ENCODE results near the gene RPS15.
"Not testable (repeated sequence)": the region's sequence is repeated elsewhere in the genome, so short reads cannot be mapped to it uniquely, and the experiment has no call there.

RPS15 gene

DNA sequence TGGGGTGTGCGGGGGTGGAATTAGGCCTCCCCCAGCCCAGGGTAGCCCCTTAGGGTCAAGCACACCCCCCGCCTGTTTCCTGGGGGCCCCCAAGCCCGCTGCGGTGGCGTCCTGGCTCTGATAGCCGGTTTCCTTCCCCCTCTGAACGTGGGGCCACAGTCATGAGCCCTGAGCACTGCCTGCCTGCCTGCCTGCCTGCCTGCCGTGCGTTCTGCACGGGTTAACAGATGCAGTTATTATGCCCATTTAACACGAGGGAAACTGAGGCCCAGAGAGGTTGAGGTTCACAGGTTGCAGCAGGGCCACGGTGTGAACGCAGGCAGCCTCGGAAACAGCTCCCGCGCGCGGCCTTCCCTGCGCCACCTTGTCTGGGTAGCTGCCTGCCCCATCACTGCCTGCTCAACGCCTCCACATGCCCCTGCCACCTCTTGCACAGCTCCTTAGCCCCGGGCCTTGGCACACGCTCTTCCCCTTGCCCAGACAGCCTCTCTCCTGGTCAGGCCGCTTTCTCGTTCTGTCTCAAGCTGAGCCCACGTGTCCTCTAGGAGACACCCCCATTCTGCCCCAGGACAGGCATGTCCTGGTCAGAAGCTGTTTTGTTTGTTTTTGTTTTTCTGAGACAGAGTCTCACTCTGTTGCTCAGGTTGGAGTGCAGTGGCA is 35.7 kb upstream of the RPS15 start:
- DNase-seq, result no peak

DNA sequence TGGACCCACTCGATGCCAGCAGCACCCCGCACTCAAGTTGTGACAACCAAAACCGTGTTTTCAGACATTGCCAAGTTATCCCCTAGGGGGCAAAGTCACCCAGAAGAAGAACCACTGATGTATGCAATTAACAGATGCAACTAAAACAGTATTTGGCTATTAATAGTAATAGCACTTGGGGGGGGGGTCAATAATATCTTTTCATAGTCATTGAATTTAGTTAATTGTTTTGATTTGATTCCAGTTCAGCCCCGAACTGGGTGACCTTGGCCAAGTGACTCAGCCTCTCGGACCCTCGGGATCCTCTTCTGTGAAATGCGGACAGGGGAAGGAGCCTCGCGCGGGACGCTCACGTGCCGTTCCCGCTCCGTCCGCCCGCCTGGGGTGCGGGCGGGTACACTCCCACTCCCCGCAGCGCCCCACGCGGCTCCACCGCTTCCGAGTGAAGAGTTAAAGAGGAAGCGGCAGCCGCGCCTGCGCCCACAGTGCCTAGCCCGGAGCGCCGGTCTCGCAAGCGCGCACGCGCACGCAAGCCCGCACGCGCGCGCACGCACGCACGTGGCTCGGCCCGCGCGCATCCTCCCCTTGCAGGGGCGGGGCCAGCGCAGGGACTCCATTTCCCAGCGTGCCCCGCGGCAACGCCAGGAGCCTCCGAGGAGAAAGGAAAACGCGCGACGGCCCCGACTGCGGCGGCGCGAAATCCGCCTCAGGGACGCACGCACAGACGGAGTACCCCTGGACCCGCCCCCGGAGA is 31.2 kb upstream of the RPS15 start:
- peak; percentile 99 for DNase-seq

DNA sequence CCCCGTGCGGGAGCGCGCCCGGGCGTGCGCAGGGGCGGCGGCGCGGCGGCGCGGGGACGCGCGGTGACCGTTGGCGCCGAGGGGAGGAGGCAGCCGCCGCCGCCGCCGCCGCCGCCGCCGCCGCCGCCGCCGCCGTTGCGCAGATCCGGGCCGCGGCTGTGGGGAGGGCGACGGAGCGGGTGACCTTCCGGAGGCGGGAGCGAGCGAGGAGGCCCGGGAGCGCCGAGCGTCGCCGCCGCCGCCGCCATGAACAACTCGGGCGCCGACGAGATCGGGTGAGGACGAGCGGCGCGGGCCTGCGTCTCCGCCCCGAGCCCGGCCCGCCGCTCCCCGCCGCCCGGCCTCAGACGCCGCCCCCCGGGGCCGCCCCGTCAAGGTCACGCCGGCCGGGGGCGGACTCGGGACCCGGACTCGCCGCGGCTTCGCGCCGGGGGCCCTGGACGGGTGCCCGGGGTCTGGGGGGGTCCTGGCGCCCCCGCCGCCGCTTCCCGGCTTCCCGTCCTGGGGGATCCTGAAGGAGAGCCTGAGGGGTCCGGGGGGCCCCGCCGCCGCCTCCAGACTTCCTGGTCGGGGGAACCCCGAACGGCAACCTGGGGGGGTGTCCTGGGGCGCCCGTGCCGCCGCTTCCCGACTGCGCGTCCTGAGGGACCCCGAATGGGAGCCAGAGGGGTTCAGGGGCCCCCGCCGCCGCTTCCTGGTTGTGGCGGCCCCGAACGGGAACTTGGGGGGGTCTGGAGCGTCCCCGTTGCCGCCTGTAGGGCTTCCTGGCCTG is 30.5 kb upstream of the RPS15 start, which contains the start of gene DAZAP1:
Gene DAZAP1 (plus strand): TSS at position 59 of the 772 bp plus-strand sequence. CDS start 188 bp downstream, at position 247.
- peak; percentile 37 for DNase-seq

DNA sequence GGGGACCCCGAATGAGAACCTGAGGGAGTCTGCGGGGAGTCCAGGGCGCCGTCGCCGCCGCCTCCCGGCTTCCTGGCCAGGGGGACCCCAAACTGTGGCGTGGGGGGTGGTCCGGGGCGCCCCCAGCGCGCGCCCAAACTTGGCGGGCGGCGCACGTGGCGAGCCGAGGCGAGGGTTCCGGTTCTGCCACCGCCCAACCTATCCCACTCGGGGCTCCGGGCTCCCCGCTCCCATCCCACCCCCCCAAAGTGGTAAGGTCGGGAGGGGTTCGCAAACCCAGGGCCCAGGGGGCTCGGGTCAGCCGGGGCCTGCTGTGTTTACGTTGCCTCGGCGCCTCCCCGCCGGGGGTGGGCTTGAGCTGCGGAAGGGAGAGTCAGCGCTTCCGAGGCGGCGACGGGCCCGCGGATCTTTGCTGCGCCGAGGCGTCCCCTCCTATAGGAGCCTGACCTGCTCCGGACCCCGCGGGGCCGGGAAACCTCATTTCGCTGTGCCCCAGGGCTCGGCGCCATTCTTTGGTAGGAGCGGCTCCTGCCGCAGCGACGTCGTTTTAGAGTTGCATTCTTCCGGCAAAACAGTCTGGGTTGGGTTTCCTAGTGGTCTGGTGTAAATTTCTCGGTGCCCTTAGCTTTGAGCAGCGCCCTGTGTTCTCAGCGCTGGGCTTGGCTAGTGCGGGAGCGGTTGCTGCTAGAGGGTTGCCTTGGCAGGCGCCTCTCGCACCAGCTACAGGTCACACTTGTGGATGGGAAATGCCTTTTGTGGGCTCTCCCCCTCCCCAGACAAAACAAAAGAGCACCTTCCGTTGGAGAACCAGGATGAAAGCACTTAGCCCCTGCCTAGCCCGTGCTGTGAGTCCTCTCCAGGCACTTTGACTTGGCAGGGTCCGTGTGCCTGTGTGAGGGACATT is 29.6 kb upstream of the RPS15 start:
- peak; percentile 53 for DNase-seq

DNA sequence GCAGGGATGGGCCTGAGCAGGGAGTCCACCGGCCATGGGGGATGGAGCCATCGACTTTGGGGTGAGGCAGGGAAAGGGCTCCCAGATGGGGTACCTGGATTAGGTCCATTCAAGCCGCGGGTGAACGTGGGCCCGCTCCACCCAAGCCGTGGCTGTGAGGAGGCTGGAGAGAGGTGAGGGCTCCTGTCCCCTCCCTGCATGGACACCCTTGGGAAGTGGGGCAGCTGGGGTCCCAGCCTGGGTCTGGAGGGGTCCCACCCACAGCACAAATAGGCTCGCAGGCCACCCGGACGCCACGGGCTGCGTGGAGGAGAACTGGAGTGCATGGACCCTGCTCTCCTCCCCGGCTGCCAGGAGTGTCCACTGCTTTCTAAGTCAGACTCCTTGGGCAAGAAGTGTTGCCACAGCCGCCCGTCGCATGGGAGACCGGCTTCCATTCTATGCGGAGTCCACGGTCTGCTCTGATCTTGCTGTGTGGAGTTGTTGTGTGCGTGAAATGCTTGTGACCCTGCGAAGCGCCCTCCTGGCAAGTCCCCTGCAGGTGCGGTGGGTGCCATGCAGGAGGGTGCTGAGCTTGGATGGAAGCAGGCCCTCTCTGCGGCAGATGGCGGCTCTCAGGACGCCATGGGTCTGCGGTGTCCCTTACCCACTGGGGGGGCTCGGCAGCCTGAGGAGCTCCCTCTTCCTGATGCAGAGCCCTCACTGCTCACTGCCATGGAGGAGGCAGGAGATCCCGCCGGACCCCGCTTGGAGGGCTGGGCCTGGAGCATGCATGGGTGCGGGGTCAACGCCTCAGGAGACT is 28.8 kb upstream of the RPS15 start:
- no peak for DNase-seq

DNA sequence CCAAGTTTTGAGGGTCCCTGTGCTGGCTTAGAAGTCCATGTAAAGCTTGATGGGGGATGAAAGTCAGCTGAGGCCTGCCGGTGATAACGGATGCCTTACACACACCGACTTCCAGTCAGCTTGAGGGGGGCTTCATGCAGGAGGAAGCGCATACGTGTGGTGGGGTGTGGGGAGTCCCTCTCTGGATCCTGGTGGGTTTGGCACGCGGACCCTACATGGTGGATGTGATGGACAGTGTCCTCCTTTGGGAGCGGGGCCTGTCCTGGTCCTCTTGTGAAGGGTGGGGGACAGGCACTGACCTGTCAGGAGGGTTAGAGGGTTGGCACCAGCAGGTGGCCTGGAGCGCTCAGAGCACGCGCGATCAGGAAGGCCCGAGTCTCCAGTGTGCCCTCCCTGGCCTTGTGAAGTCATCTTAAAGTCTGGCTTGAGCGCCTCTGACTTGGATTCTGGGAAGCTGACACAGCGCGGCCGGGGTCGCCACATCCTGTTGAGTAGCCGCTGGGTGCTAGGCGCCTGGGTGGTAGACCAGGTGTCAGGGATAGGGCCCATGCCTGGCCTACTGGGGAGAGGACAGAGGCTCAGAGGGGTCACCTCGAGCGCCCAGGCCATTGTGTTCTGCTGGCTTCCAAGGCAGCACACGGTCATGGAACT is 27.9 kb upstream of the RPS15 start:
- peak; percentile 64 for DNase-seq

DNA sequence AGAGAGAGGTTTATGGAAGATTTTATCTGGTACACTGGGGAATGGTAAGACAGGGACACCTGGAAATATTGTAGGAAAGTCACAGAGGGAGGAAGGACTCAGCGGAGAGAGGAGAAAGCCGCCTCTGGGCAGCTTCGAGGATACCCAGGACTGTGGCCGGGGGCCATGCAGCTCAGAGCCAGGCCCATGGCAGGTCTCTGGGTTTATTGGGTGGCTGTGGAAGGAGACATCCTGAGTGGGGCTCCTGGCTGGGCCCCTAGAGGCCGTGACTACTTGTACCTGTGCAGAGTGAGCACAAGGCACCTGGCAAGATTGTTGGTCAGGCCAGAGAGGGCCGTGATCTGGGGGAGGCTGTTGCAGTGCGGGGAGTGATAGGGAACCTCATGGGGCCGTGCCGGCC is 27.4 kb upstream of the RPS15 start:
- no peak for DNase-seq

DNA sequence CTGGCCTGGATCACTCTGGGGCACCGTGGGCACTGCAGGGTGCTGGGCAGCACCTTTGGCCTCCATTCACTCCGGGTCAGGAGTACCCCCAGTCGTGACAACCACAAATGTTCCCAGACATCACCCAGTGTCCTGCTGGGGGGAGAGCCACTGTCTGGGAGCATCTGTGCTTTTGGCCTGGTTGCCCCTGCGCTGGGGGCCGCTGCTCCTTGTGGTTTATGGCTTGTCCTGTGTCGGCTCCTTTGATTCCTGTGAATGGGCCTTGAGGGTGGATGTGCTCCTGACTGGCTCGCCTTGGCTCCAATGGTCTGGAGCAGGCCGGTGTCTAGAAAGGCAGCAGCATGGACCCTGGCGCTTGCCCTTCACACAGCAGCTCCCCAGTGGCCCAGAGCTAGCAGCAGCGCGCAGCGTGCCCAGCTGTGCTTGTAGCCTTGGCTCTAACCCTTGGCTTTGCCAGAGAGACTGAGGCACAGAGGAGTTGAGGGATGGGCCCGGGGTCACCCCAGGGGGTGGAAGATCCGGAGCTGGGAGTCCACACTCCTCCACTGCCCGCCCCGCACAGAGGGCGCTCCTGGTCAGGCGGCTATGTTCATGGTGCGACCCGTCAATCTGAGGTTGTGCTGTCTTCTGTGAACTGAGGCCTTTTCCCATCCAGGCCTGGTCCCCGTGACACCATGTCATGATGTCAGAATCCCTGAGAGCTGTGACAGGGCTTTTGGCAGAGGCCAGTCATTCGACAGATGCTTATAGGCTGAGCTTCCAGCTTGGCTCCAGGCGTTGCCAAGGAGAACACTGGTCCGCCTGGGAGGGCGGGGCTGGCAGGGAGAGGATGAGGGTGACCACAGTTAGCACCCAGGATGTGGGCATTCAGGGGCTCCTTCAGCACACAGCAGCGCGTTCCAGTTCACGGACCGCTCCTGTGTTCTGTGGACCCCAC is 26.7 kb upstream of the RPS15 start:
- DNase-seq, result peak; percentile 33

DNA sequence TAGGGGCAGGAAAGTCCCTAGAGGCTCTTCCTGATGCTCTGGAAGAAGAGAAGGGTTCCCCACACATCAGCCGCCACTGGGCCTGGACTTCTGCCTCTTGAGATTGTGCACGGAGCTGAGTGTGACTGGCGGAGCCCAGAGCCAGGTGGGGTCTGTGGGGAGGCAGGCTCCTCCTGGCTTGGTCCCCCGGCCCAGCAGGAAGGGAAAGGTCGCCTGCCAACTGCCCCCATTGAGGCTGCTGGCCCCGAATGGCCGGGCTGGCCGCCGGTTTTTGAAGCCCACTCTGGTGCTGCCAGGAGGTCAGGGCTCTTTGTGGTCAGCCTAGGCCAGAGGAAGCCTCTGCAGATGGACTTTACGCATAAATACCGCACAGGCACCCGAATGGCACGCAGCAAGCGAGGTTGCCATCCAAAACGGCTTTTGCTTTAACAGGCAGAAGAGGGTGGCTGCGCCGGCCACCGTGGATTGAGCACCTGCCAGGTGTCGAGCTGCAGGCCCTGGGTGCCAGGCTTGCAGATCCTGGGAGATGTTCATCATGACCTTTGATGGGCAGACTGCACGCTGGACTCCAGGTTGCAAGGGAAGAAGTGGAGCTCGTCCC is 25.8 kb upstream of the RPS15 start:
- no peak for DNase-seq

DNA sequence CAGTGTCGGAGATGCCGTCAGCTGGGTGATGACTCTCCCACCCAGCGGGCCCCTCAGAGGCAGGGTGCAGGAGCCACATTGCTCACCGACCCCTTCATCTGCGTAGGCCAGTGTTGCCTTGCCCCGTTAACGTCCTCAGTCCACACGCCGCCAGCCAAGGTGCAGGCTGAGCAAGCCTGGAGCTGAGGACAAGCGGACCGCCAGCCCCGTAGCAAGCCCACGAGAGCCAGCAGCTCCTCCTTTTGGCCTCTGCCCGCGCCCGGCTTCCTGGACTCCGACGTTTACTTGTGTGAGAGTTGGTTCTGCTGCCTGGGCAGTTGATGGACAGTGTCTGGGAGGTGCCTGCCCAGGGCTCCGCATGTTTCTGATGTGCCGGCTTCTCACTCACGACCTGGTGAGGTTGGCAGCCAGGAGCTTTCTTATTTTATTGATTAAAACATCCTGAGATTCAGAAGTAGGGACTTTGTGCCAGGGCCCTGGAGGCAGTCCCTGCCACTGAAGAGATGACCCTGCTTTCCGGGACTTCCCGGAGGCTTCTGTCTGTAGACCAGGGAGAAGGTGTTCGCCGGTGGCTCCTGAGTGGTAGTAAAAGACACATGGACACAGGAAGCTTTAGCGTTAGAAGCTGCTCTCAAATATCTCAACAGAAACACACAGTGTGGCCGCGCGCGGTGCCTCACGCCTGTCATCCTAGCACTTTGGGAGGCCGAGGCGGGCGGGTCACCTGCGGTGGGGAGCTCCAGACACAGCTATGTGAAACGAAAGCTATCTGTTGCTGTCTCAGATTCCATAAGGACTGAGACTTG is 25.0 kb upstream of the RPS15 start:
- no peak for DNase-seq

DNA sequence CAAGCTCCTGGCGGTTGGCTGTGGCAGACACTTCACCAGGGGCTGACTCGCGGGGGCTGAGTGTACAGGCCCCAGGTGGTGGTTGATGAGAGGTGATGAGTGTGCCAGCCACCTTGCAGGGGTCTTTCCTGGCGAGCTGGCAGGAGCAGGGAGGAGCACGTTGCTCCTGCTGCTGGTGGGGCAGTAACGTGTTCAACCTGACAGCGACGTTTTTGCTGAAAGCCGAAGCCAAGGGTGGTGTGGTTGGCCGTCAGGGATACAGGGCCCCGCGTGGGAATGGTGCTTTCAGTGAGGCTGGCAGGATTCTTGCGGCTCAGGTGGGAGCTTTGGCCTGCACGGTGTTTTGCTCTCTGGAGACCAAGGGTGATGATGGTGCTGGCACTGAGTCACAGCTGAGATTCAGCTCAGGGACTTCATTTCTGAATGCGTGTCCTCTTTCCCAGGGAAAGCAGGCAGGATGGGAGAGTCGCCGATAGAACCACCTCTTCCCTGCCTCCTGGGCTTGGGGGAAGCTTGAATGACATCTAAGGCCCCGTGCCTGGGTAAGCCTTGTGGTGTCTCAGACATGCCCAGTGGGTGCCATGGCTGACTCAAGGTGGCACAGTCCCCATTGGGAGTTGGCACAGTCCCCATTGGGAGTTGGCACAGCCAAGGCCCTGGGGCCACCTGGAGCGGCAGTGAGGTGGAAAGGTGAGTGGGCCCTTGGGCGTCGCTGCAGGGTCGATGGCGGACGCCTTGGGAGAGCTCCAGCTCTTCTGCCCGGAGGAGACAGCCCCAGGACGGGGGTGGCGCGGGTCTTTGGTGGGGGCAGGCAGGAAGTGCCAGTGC is 22.0 kb upstream of the RPS15 start:
- DNase-seq, result no peak

DNA sequence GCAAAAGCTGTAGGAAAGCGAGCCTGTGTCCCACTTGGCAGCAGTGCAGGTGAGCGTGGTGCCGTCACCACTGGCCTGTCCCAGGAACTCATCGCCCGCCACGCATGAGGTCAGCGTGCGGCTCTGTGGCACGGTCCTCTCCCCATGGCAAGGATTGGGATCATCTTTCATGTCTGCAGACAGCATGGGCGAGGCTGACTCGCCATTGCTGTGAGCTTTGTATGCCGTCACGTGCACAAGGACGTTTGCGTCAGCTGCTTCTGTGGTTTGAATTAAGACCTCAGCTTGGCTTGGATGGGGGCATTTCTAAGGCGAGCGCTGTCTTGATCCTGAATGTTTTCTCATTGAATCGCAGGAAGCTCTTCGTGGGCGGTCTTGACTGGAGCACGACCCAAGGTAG is 21.1 kb upstream of the RPS15 start:
- no peak for DNase-seq

DNA sequence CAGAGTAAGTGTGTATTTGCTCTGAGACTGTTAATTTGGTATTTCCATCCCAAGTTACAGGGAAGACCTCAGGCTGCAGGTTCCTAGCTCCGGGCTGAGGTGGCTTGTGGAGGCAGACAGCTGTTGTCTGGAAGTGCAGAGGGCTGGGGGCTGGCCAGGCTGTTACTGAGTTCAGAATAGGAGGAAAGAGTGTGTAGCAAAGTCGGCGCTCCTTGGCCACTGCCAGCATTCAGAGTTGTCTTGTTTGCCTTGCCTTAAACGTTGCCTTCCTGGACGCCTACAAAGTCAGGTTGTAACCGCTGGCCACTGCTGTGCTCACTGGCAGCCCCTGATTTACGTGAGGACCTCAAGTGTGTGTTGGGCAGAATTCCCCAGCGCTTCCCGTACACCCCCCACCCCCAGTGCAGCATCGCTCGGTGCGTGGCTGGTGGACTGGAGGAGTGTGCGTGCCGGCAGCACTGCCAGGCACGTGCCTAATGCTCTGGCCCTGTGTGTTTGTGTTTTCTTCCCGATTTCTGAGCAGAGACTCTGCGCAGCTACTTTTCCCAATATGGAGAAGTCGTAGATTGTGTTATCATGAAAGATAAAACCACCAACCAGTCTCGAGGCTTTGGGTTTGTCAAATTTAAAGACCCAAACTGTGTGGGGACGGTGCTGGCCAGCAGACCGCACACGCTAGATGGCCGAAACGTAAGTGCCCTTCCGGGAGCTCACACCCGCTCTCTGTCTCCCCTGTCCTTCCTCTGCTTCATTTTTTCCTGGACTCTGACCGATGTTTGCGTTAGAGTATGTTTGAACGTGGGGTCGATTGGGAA is 20.3 kb upstream of the RPS15 start:
- no peak for DNase-seq

DNA sequence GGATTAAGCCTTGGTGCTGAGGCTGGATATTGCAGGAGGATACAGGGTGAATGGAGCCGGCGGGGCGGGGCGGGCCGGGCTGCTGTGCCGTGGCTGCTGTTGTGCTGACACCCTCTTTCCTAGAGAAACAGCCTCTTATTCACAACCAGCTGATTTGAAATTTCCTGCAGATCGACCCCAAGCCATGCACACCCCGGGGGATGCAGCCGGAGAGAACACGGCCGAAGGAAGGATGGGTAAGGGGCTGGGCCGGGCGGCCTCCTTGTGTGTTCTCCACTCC is 19.8 kb upstream of the RPS15 start:
- no peak for DNase-seq

DNA sequence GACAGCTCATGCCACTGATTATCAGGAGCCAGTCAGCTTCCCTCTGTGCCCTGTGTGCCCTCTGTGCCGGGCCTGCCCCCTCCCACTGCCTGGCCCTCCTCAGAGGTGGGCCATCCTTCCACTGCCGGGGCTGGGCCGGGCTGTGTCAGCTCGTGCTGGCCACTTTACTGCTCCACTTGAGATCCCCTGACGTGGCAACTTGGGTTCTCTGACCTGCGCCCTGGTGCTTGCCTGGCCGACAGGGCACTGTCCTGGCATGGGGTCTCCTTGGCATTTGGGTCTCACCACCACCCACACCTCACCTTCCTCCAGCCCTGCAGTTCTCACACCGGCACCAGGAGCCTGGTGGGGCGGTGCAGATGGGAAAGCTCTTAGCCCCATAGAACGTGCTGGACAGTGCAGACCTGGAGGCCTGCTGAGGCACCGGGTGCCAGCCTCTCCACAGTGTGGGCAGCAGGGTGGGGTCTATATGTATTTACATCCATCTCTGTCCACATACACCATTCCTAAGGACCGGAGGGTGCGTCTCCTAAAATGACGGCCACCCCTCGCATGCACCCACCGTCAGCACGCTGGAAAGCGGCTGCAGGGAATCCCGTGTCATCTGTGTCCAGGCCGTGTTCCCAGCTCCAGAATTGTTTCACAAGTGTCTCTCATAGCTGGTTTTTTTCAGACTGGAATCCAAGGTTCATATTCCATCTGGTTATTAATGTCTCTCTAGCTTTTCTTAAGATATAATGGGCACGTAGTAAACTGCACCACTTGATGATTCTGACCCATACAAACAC is 19.1 kb upstream of the RPS15 start:
- DNase-seq, result no peak

DNA sequence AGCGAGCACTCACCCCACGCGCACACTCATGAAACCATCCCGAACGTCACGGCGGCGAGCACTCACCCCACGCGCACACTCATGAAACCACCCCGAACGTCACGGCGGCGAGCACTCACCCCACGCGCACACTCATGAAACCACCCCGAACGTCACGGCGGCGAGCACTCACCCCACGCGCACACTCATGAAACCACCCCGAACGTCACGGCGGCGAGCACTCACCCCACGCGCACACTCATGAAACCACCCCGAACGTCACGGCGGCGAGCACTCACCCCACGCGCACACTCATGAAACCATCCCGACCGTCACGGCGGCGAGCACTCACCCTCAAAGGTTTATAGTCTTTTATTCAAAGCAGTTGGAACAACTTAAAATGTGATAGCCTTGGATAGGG is 18.1 kb upstream of the RPS15 start:
- DNase-seq, result not testable (repeated sequence)
